ENCODE results near the gene EFHC1. TPM values are rescaled to one million over a fixed set of nuclear protein-coding genes. Genes with fewer than 3 reads are reported as not detected.

The EFHC1 gene
- total RNA-seq, 1 donor from 2014 or later, result 33.8 TPM

DNA sequence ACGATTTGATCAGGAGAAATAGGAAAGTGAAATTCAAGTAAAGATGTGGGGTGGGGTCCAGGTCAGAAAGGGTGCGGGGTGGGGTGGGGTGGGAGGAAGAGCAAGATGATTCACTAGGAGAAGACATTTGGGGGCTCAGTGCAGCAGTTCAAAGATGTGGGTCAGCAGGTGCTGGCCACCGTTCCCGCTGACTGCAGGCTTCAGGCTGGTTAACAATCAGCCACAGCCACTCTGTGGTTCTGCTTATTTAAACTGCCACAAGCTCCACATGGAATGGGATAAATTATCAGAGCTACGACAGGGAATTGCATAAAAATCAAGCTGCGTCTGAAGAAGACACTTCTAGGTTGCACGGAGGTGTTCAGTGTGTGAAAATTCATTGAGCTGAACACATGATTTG is 107.3 kb downstream of the EFHC1 start:
- H3K4me1 Mint-ChIP-seq (ENCODE audit: unreplicated experiment), result peaks cover 73% of the 10 kb centered on the region
- no peak overlapping the region for H3K4me3 Mint-ChIP-seq (ENCODE audit: unreplicated experiment)
- DNase-seq (ENCODE audit: extremely low spot score, unreplicated experiment), result no peak

DNA sequence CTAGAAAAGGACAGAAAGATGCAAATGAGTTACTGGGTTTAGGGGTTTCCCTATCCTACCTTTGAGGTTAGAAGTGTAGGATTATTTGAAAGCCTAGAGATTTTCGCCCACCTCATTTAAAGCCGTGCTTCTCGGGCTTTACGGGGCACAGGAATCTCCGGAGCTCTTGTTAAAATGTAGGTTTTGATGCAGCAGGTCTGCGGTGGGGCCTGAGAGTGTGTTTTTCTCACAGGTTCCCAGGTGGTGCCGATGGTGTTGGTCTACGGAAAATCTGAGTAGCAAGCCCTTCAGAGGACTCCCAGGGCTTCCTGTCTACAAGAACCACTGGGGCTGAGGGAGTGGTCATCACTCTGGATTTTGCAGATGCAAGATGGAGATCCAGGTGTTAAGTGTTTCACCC is 109.2 kb downstream of the EFHC1 start:
- Mint-ChIP-seq H3K36me3 (ENCODE audit: unreplicated experiment) (peaks cover 42% of the 10 kb centered on the region), H3K27me3 (ENCODE audit: unreplicated experiment) (no peaks in the 10 kb centered on the region), H3K27ac (ENCODE audit: unreplicated experiment) (peak overlapping the region; percentile 44), H3K9me3 (ENCODE audit: unreplicated experiment) (no peaks in the 10 kb centered on the region), H3K4me1 (ENCODE audit: unreplicated experiment) (peaks cover 69% of the 10 kb centered on the region), H3K4me3 (ENCODE audit: unreplicated experiment) (no peak overlapping the region)
- TF ChIP-seq, protein P1, sequence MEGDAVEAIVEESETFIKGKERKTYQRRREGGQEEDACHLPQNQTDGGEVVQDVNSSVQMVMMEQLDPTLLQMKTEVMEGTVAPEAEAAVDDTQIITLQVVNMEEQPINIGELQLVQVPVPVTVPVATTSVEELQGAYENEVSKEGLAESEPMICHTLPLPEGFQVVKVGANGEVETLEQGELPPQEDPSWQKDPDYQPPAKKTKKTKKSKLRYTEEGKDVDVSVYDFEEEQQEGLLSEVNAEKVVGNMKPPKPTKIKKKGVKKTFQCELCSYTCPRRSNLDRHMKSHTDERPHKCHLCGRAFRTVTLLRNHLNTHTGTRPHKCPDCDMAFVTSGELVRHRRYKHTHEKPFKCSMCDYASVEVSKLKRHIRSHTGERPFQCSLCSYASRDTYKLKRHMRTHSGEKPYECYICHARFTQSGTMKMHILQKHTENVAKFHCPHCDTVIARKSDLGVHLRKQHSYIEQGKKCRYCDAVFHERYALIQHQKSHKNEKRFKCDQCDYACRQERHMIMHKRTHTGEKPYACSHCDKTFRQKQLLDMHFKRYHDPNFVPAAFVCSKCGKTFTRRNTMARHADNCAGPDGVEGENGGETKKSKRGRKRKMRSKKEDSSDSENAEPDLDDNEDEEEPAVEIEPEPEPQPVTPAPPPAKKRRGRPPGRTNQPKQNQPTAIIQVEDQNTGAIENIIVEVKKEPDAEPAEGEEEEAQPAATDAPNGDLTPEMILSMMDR (IDR thresholded peaks at IDR 0.05), result no peak
- DNase-seq (ENCODE audit: extremely low spot score, unreplicated experiment), result no peak

More for the DNA sequence above, 107.3 kb downstream of the EFHC1 start:
- Mint-ChIP-seq H3K36me3 (ENCODE audit: unreplicated experiment) (peaks cover 34% of the 10 kb centered on the region), H3K27ac (ENCODE audit: unreplicated experiment) (peak overlapping the region; percentile 59), H3K9me3 (ENCODE audit: unreplicated experiment) (no peaks in the 10 kb centered on the region), H3K27me3 (ENCODE audit: unreplicated experiment) (no peaks in the 10 kb centered on the region)
- TF ChIP-seq, protein P1 (IDR thresholded peaks at IDR 0.05), result no peak

DNA sequence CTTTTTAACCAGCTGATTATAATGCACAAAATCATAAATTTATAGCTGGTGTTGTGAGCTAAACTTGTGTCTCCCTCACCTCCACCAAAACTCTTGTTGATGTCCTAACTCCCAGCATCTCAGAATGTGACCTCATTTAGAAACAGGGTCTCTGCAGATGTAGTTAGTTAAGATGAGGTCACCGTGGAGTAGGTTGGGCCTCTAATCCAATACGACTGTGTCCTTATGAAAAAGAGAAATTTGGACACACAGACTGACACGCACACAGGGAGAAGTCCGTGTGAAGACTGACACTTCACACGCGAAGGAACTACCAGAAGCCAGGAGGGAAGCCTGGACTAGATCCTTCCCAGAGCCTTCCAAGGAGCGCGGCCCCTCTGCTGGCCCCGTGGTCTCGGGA is 110.2 kb downstream of the EFHC1 start:
- Mint-ChIP-seq H3K27ac (ENCODE audit: unreplicated experiment) (peak overlapping the region; percentile 76), H3K27me3 (ENCODE audit: unreplicated experiment) (no peaks in the 10 kb centered on the region), H3K36me3 (ENCODE audit: unreplicated experiment) (peaks cover 50% of the 10 kb centered on the region), H3K4me1 (ENCODE audit: unreplicated experiment) (peaks cover 66% of the 10 kb centered on the region), H3K4me3 (ENCODE audit: unreplicated experiment) (no peak overlapping the region), H3K9me3 (ENCODE audit: unreplicated experiment) (no peaks in the 10 kb centered on the region)
- no peak for DNase-seq (ENCODE audit: extremely low spot score, unreplicated experiment)
- TF ChIP-seq, protein P1 (IDR thresholded peaks at IDR 0.05), result no peak

DNA sequence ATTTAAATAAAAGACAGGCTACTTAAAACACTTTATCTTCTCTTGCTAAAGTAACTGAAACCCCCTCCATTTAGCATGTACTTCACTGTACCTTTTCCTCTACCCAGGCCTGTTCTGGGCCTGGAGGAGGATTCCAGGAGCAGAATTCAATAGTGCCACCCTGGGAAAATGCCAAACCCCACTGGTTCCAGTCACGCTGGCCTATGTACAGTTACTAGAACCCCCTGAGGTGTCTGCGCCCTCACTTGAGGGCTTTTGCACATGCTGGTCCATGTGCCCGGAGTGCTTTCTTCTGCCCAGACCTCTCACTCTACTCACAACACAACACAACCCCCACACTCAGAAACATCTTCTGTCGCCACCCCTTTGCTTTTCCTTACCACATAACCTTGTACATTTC is 111.3 kb downstream of the EFHC1 start:
- peak overlapping the region; percentile 14 for H3K4me3 Mint-ChIP-seq (ENCODE audit: unreplicated experiment)
- TF ChIP-seq, protein P1 (IDR thresholded peaks at IDR 0.05), result no peak
- peak overlapping the region; percentile 76 for H3K27ac Mint-ChIP-seq (ENCODE audit: unreplicated experiment)
- H3K36me3 Mint-ChIP-seq (ENCODE audit: unreplicated experiment), result peaks cover 51% of the 10 kb centered on the region
- no peaks in the 10 kb centered on the region for H3K9me3 Mint-ChIP-seq (ENCODE audit: unreplicated experiment)
- H3K27me3 Mint-ChIP-seq (ENCODE audit: unreplicated experiment), result no peaks in the 10 kb centered on the region
- H3K4me1 Mint-ChIP-seq (ENCODE audit: unreplicated experiment), result peaks cover 69% of the 10 kb centered on the region
- no peak for DNase-seq (ENCODE audit: extremely low spot score, unreplicated experiment)

DNA sequence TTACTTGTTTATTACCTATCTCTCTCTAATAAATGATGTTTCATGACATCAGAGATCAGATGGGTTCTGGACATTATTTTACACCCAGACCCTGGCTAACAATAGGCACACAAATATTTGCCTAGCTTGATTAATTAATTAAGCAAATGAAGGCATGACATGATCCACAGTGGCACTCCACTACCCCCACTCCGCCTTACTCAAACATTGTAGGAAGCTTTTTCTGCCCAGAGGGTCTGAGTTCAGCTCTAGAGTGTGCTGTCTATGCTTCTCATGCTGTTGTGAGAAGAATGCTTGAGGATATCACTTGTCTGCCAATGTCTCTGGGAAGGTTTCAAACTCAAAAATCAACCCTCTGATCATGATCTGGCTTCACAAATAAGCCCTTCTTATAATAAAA is 111.7 kb downstream of the EFHC1 start:
- no peak for DNase-seq (ENCODE audit: extremely low spot score, unreplicated experiment)
- Mint-ChIP-seq H3K27me3 (ENCODE audit: unreplicated experiment) (no peaks in the 10 kb centered on the region), H3K27ac (ENCODE audit: unreplicated experiment) (peak overlapping the region; percentile 76), H3K9me3 (ENCODE audit: unreplicated experiment) (no peaks in the 10 kb centered on the region), H3K4me1 (ENCODE audit: unreplicated experiment) (peaks cover 73% of the 10 kb centered on the region), H3K4me3 (ENCODE audit: unreplicated experiment) (peak overlapping the region; percentile 14), H3K36me3 (ENCODE audit: unreplicated experiment) (peaks cover 51% of the 10 kb centered on the region)
- TF ChIP-seq, protein P1 (IDR thresholded peaks at IDR 0.05), result no peak

All from osteocyte (in vitro differentiated cells).